Fibroblast of mammary gland (primary cell): Measurements from ENCODE around the gene PARP4.
"Not testable (repeated sequence)": the region's sequence is repeated elsewhere in the genome, so short reads cannot be mapped to it uniquely, and the experiment has no call there.

ENCODE experiments used
- DNase-seq: peaks from one replicate; pipeline ENCODE4 v3.0.0-alpha.2; 2010; ENCODE audit warnings: low read depth
- H3K4me3 ChIP-seq: 2 replicates; pipeline ENCODE4 v1.5.1; 2011; ENCODE audit warnings: low read depth, mild to moderate bottlenecking, low read length, moderate library complexity; ENCODE audit not compliant: control insufficient read depth
- CTCF ChIP-seq: conservative IDR thresholded peaks from 2 replicates; pipeline ENCODE4 v1.5.1; 2011; ENCODE audit warnings: low read depth, low read length, inconsistent platforms; ENCODE audit not compliant: control insufficient read depth, insufficient read depth

Gene PARP4

GRCh38 chr13:24503379-24503696, 9.2 kb downstream of the PARP4 start:
- DNase-seq, result no peak
- H3K4me3 ChIP-seq, result no peak overlapping the region
- no peak for TF ChIP-seq CTCF

- peak; percentile 77 for DNase-seq
- no peak for TF ChIP-seq CTCF
- no peak overlapping the region for H3K4me3 ChIP-seq
These were observed 9.8 kb downstream of the PARP4 start for GRCh38 chr13:24502533-24503378.

GRCh38 chr13:24500977-24501376, 11.6 kb downstream of the PARP4 start:
- TF ChIP-seq CTCF, result no peak
- peak; percentile 68 for DNase-seq
- H3K4me3 ChIP-seq, result no peak overlapping the region

- no peak overlapping the region for H3K4me3 ChIP-seq
- no peak for DNase-seq
- TF ChIP-seq CTCF, result no peak
These were observed 14.8 kb downstream of the PARP4 start for GRCh38 chr13:24497742-24498141.

- H3K4me3 ChIP-seq, DNase-seq: not testable (repeated sequence)
These were observed 16.3 kb downstream of the PARP4 start for GRCh38 chr13:24496295-24496694.

GRCh38 chr13:24495151-24495729, 17.3 kb downstream of the PARP4 start:
- H3K4me3 ChIP-seq, result no peak overlapping the region
- DNase-seq, result no peak
- TF ChIP-seq CTCF, result no peak

- no peak overlapping the region for H3K4me3 ChIP-seq
- no peak for TF ChIP-seq CTCF
- peak; percentile 18 for DNase-seq
These were observed 19.2 kb downstream of the PARP4 start for GRCh38 chr13:24493356-24493755.
